ENCODE results near the gene FGF12. TPM values are rescaled to one million over a fixed set of nuclear protein-coding genes. Genes with fewer than 3 reads are reported as not detected.
A peak's percentile ranks its signal among the peaks of the same experiment; 100 is the strongest.

The FGF12 gene
- total and polyA plus RNA-seq, 2 of the 13 experiments (the other 11 are each of a cell fraction or from before 2014, with no cell fraction given): 0.07 TPM; not detected in 1

- intact Hi-C loops (cut with micrococcal nuclease; ENCODE audit: unreplicated experiment): loop anchor here (1.0 to 10.0 kb wide), 2 partner anchors 99 to 577 kb away; no protein-coding TSS in a partner anchor
- H3K27me3 ChIP-seq (ENCODE audit: control insufficient read depth in 1 of 2, insufficient read depth in 2 of 2, low read length in 2 of 2): no peaks in the 10 kb centered on the region; a peak in 1 of 5 replicates
- no peak overlapping the region for H3K27ac ChIP-seq (ENCODE audit: extremely low read length, insufficient read depth, low read length)
- H3K36me3 ChIP-seq (replicated peaks in 1 of 2; ENCODE audit: control insufficient read depth in 1 of 2, insufficient read depth in 2 of 2, low read length in 2 of 2): no peaks in the 10 kb centered on the region
- FAIRE-seq (peak; percentile 74), DNase-seq (ENCODE audit: low spot score) (peak; percentile 51), ATAC-seq (peak; percentile 96)
- BruUV-seq (replicated peaks): no TSS peak
- no peak overlapping the region for H3K9ac ChIP-seq (ENCODE audit: insufficient read depth, low read depth, low read length)
- no peaks in the 10 kb centered on the region for H4K20me1 ChIP-seq (ENCODE audit: insufficient read depth, low read length)
- WGBS (ENCODE audit: low lambda C conversion rate): 0% methylated on average over 11 of the region's 13 CpGs
- H3K4me1 ChIP-seq (ENCODE audit: insufficient read depth, low read length): peaks cover 5% of the 10 kb centered on the region; the same call in 1 of the 2 replicates
- TF ChIP-seq ZNF230 (CRISPR knock-in tag; IDR thresholded peaks at IDR 0.05) (peak; percentile 91), ZBTB1 (CRISPR knock-in tag; IDR thresholded peaks at IDR 0.05; ENCODE audit: borderline replicate concordance) (no peak), RAD21 (CRISPR knock-in tag; IDR thresholded peaks at IDR 0.05) (peak; percentile 44; the same call in 1 of the 2 replicates), RERE (CRISPR knock-in tag; IDR thresholded peaks at IDR 0.05; ENCODE audit: low read depth) (no peak), ZNF232 (CRISPR knock-in tag; IDR thresholded peaks at IDR 0.05; ENCODE audit: borderline replicate concordance) (no peak), CTCF (CRISPR knock-in tag; IDR thresholded peaks at IDR 0.05) (peak; percentile 84), SMC3 (IDR thresholded peaks at IDR 0.05; ENCODE audit: low read length) (peak; percentile 57), FOXA1 (IDR thresholded peaks at IDR 0.05) (no peak), FOXA1 (CRISPR knock-in tag; IDR thresholded peaks at IDR 0.05) (peak; percentile 22; the same call in 1 of the 2 replicates), TFAP4 (IDR thresholded peaks at IDR 0.05; ENCODE audit: borderline replicate concordance, low read depth) (peak; percentile 55; the same call in 1 of the 2 replicates), STAG1 (CRISPR knock-in tag; IDR thresholded peaks at IDR 0.05) (peak; percentile 80)
- H2AFZ ChIP-seq (ENCODE audit: low read length): no peak overlapping the region
- in situ Hi-C loops (cut with HindIII; ENCODE audit: extremely low pct_ligation_motif_present, low pct_unique_long_range_greater_than_20kb): loop anchor here (5.0 to 25.0 kb wide), 2 partner anchors 335 to 570 kb away; no protein-coding TSS in a partner anchor
- ChIA-PET POLR2A (no interaction called here), CTCF (ENCODE audit: low intra/inter-chr PET ratio, low total read pairs) (interaction anchor here (0.6 to 2.4 kb wide), 2 partner anchors 336 to 345 kb away, joined by 3 to 15 read pairs; no protein-coding TSS in a partner anchor)
- no peaks in the 10 kb centered on the region for H3K79me2 ChIP-seq (ENCODE audit: insufficient read depth, low read length)
- H3K4me3 ChIP-seq (replicated peaks in 1 of 3; ENCODE audit: insufficient read depth in 1 of 3, low read depth in 2 of 3, low read length in 3 of 3): no peak overlapping the region
- H3K4me2 ChIP-seq (ENCODE audit: low read depth, low read length): no peak overlapping the region
- H3K9me3 ChIP-seq (ENCODE audit: low read length): no peaks in the 10 kb centered on the region
Observed at GRCh38 chr3:192467230-192468140, 259.9 kb downstream of the FGF12 start.

Measured in HepG2 (cell line).